Measurements from ENCODE around the gene TTC33.
"Not testable (repeated sequence)": the region's sequence is repeated elsewhere in the genome, so short reads cannot be mapped to it uniquely, and the experiment has no call there.

The TTC33 gene

DNA sequence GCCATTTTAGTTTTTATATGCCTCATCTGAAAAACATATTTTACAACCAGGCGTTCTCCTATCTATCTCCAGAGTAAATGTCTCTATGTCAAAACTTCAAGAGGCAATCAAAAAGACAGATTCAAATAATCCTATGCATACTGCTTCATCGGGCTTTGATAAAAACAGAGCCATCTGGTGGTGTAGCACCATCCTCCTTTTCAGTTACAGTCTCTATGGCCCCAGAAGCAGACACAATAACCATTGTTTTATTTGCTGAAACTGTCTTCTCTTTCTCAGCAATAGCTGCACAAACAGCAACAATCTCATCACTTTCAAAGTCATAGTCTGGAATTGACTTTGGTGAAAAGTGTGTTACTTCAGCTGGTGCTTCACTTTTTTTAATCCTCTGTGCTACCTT is 39.8 kb downstream of the TTC33 start:
- no peak for DNase-seq

DNA sequence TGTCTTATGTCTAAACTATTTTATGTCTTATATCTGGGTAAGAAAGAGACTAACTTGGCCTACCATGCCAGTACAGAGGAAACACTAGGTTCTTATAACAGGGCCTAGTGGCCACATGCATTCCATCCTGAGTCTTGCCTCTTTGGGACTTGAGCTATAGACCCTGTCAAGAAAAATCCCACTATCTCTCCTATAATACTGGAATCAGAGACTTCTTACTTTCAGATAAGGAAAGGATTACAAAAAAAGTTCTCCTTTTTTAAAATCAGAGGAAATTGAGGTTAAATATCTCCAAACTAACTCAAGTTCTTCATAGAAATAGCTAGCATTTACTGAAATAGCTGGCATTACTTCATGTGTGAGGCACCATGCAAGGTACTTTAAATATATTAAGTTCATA is 41.8 kb downstream of the TTC33 start:
- no peak for DNase-seq

DNA sequence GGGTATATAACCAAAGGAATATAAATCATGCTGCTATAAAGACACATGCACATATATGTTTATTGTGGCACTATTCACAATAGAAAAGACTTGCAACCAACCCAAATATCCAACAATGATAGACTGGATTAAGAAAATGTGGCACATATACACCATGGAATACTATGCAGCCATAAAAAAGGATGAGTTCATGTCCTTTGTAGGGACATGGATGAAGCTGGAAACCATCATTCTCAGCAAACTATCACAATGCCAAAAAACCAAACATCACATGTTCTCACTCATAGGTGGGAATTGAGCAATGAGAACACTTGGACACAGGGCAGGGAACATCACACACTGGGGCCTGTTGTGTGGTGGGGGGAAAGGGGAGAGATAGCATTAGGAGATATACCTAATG is 45.2 kb downstream of the TTC33 start:
- DNase-seq, result not testable (repeated sequence)

DNA sequence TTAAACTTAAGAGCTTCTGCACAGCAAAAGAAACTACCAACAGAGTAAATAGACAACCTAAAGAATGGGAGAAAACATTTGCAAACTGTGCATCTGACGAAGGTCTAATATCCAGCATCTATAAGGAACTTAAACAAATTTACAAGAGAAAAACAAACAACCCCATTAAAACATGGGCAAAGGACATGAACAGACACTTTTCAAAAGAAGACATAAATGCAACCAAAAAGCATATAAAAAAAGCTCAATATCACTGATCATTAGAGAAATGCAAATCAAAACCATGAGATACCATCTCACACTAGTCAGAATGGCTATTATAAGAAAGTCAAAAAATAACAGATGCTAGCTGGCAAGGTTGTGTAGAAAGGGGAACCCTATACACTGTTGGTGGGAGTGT is 50.3 kb downstream of the TTC33 start:
- DNase-seq, result not testable (repeated sequence)

DNA sequence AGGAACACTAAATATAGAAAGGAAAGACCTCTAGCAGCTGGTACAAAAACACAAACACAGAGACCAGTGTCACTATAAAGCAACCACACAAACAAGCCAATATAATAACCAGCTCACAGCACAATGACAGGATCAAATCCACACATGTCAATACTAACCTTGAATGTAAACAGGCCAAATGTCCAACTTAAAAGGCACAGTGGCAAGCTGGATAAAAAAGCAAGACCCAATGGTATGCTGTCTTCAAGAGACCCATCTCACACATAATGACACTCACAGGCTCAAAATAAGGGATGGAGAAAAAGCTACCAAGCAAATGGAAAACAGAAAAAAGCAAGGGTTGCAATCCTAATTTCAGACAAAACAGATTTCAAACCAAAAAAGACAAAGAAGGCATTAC is 53.7 kb downstream of the TTC33 start:
- DNase-seq, result not testable (repeated sequence)

DNA sequence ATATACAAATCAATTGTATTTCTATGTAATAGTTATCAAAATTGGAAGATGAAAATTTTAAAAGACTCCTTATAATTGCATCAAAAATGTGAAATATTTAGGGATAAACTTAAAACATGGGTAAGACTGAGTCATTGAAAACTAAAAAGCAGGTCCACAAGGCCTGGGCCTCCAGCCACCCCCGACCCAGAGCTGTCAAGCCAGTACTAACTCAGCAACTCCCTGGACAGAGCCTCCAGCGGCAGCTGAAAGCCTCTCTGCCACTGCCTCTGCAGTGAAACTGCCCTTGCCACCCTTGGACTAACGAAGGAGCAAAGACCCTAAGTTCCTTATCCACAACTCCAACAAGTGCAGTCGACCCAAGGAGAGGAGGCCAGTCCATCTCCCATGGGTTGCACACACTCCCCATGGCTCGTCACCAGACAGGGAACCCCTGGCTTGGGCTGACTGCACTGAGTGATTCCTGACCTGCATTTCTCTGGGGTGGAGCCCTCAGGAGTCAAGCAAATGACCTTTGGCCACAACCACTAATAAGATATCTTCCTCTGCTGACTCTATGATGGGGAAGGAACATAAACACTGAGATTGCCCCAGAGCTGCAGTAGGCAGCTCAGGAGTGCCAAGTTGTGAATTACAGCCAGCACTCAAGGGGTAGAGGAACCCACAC is 55.5 kb downstream of the TTC33 start:
- DNase-seq, result no peak

DNA sequence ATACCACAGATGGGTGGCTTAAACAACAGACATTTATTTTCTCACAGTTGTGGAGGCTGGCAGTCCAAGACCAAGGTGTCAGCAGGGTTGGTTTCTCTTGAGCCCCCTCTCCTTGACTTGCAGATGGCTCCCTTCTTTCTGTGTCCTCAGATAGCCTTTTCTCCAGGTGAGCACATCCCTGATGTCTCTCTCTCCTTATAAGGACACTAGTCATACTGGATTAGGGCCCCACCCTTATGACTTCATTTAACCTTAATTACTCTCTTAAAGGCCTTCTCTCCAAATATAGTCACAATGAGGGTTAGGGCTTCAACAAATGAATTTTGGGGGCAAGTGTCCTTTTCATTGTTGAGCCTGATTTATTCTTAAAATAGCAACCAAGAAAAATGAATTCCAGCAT is 61.3 kb downstream of the TTC33 start:
- DNase-seq, result no peak

DNA sequence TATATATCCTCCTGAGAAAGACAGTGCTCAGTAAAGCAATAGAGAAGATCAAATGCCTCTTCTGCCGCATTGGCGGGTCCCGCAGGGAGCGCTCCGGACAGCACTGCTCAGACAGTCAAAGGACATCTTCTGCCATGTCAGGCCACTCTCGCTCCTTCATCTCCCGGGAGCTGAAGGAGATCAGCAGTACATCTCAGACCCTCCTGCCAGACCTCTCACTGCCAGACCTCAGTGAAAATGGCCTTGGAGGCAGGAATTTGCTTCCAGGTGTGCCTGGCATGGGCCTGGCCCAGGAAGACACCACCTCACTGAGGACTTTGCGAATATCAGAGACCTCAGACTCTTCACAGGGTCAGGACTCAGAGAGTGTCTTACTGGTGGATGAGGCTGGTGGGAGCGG is 63.9 kb downstream of the TTC33 start:
- no peak for DNase-seq

DNA sequence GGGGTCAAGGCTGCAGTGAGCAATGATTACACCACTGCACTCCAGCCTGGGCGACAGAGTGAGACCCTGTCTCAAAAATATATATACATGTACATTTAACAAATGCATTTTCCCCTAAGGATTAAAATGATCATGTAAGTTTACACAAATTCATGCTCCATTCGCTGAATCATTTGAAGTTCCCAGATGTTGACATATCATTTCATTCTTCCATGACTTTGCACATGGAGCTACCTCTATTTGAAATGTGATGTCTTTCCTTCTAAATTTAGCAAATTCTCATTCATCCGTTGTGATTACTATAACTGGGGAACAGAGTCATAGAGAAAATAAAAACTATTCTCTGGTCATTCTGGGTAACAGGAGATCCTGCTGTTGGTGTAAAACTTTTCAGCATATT is 65.5 kb downstream of the TTC33 start:
- no peak for DNase-seq

DNA sequence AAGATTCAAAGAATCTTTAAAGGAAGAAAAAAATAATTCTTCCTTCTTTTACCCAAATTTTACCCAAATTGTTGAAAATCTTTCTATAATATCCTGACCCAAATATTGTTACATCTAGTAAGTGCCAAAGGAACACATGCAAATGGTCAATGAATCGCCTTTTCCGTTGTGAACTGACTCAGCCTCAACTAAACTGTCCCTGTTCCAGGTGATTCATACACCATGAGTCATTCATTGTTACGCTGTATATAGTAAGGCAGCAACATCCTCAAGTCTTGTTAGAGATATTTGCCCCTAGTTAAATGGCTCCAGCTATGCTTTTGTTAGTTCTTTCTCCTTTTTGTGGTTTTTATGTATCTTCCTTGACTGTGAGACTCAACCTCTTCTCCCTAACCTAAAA is 66.3 kb downstream of the TTC33 start:
- no peak for DNase-seq

DNA sequence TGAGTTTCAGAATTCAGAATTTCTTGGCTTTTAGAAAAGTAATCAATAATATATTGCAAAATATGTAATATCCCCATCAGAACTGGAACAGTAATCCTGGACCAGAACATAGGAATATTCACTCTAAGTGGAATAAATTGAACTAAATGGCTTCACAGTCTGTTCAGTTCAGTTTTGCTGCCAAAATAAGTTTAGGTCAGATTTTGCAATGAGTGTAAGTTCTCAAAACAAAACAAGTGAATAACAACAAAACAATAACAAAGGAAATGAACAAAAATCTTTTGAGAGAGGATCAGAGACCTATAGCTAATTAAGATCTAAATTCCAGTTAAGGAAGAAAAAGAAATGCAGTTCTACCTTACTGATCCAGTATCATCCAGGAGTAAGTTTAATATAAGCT is 66.8 kb downstream of the TTC33 start:
- no peak for DNase-seq

DNA sequence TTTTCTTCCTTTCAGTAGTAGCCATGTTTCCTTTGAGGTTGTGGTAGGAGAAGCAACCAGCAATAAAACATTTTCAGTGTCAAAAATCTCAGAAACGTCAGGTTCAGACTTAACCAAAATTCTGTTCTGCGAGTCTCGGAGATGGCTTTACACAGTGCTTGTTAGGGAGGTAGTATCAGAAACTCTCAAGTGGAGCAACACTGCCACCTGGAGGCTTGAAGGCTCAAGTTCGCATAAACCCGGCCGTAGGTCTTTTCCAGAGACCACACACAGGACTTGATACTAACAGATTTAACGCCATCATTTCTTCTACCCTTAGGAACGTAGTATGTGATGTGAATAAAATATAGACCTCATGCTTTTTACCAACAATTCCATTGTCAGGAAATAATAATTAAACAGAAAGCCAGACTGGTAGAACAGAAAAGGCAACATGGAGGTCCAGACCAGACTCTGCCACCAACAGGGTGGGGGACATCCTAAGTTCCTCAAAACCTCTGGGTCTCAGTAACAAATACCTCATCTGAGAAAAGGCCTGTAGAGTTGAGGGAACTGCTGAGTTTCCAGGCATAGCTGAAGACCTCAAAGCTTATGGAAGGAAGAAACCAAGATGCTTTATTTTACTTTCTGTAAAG is 67.5 kb downstream of the TTC33 start:
- DNase-seq, result peak; percentile 89

DNA sequence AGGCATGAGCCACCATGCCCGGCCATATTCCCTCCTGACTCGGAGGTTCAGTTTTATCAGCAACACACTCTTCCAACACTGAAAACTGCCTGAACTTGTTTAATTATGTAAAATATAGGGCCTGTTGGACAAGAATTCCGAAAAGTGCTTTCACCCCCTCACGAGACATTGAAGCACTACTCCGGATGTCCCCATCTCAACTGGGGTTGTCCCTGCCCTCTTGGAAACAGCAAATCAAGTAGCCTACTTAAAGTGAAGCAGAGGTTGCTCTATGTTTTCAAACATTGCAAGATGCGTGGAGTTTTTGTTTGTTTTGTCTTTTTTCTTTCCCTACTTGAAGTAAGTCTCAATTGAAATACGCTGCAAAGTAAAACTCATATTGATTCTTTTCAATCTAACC is 68.4 kb downstream of the TTC33 start:
- no peak for DNase-seq

DNA sequence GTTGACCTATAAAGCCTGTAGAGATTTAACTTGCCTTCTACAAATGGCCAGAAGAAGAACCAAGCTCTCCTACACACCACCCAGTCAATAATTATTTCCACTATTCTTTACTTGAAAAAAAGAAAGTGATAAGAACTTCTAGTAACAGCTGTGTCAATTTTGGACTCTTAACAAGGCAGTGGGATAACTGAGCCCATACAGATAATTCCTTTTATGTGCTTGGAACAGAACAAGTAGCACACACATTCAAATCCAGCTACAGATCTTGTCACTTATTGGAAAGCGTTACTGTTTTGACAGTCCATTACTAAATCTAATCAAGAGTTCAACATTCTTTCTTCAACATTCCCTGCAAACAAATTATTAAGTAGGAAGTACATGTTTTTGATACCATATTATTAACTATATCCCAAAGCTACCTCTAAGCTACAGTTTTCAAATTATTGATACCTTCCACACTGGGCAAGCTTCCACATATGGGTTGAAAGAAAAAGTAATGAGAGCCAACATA is 69.7 kb downstream of the TTC33 start:
- DNase-seq, result no peak

DNA sequence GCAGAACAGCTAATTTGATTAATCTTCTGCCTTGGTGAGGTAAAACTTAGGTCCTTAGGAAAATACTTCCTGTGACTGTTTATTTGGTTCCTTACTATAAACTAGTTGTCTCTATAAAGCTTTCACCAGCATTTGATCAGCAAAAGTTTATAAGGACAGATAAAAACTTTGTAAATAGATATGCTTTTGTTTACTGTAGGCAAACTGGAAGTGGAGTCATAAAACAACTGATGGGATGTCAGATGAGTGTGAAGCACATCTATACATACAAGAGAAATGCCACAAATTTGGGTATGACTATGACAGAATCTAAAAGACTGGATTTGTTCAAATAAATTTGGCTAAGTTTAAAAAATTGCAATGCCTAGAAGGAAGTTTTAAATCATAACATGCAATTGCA is 70.6 kb downstream of the TTC33 start:
- no peak for DNase-seq

DNA sequence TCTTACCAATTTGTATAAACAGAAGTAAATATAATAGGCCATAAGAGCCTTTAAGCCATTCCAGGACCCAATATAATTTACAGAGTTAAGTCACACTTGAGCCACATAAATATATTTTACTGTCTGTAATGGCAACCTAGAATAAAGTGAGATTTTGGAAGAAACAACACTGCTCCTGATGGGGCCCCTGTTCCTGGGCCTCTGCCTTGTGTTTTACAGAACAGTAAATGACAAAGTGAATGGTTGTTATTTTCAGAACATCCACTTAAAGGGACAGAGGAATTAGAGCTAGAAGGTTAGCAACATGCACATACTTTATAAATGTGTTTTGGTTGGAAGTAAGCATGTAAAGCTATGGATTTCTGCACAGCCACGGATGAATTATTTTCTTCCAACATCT is 72.5 kb downstream of the TTC33 start:
- DNase-seq, result no peak

DNA sequence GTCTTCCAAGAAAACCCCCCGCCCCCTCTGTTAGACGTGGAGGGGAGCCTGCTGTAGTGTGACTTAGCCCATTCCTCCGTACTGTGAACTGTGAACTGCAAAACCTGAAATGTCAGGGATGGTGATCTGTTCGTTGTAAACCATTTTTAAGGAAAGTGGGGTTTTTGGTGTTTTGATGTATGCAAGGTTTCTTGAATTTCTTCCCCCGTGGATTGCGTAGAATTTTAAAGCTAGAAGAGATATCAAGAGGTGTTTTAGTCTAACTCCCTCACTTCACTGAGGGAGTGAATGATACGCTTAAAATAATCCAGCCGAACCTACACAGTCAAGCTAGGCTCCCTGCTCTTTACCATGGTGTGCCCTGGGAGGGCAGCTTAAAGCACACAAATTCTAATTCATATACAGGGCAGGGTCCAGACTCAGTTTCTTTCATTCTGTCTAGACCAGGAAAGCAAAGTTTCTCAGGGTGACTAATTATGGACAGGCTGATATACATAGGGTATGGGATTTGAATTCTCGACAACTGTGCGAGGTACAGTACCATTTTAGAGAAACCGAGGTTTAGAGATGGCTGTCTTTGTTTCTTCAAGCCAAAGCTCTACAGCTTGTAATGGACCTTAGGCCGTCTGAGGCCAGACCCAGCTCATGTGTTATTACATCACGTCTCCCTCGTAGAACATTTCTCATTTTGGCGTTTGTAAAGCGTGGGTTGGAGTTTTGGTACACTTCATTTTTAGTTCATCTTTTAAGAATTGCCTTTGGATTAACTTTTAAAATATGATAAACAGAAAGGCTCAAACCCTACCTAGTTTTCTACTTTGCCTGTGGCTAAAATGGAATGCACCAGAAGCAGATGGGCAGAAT is 73.4 kb downstream of the TTC33 start:
- DNase-seq, result no peak

DNA sequence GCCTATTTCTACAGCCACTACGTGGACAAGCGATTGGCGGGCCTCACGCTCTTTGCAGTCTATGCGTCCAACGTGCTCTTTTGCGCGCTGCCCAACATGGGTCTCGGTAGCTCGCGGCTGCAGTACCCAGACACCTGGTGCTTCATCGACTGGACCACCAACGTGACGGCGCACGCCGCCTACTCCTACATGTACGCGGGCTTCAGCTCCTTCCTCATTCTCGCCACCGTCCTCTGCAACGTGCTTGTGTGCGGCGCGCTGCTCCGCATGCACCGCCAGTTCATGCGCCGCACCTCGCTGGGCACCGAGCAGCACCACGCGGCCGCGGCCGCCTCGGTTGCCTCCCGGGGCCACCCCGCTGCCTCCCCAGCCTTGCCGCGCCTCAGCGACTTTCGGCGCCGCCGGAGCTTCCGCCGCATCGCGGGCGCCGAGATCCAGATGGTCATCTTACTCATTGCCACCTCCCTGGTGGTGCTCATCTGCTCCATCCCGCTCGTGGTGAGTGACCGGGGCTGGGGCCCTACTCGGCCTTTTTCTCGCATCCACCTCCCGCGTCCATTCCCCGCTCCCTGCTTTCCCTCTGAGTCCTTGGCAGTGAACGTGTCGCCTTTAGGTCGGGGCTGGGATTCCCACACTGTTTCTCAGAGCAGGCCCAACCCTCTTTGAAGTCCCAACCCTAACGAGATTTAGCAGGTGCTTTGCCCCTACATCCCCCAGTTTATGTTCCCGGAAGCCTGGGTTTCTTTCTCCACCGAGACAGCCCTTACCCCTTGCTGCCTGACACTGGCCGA is 74.2 kb downstream of the TTC33 start:
- DNase-seq, result peak; percentile 64

DNA sequence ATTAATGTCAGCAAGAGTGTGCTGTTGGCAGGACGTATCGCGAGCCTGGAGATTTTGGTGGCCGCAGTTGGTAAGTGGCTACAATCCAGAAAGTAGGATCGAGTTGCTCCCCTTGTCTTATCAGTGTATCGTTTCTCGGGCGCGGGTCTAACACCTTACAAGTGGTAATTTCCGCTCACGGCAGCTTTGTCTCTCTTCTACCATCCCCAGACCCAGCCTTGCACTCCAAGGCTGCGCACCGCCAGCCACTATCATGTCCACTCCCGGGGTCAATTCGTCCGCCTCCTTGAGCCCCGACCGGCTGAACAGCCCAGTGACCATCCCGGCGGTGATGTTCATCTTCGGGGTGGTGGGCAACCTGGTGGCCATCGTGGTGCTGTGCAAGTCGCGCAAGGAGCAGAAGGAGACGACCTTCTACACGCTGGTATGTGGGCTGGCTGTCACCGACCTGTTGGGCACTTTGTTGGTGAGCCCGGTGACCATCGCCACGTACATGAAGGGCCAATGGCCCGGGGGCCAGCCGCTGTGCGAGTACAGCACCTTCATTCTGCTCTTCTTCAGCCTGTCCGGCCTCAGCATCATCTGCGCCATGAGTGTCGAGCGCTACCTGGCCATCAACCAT is 74.9 kb downstream of the TTC33 start:
- DNase-seq, result peak; percentile 70

DNA sequence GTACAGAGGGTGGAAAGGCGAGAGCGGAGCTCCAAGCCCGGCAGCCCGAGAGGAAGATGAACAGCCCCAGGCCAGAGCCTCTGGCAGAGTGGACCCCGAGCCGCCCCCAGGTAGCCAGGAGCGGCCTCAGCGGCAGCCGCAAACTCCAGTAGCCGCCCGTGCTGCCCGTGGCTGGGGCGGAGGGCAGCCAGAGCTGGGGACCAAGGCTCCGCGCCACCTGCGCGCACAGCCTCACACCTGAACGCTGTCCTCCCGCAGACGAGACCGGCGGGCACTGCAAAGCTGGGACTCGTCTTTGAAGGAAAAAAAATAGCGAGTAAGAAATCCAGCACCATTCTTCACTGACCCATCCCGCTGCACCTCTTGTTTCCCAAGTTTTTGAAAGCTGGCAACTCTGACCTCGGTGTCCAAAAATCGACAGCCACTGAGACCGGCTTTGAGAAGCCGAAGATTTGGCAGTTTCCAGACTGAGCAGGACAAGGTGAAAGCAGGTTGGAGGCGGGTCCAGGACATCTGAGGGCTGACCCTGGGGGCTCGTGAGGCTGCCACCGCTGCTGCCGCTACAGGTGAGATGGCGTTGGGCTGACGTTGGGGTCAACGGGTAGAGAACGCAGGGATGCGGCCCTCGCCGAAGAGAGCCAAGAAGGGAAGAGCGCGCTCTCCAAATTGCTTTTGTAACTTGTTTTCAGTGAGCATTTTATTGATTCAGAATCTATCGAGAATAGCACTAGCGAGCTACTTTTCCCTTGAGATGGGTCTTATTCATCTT is 75.7 kb downstream of the TTC33 start, which contains the start of gene PTGER4:
Gene PTGER4 (plus strand): TSS at position 3 of the 769 bp plus-strand sequence. CDS start 1,079 bp downstream, outside the sequence.
- peak; percentile 65 for DNase-seq

DNA sequence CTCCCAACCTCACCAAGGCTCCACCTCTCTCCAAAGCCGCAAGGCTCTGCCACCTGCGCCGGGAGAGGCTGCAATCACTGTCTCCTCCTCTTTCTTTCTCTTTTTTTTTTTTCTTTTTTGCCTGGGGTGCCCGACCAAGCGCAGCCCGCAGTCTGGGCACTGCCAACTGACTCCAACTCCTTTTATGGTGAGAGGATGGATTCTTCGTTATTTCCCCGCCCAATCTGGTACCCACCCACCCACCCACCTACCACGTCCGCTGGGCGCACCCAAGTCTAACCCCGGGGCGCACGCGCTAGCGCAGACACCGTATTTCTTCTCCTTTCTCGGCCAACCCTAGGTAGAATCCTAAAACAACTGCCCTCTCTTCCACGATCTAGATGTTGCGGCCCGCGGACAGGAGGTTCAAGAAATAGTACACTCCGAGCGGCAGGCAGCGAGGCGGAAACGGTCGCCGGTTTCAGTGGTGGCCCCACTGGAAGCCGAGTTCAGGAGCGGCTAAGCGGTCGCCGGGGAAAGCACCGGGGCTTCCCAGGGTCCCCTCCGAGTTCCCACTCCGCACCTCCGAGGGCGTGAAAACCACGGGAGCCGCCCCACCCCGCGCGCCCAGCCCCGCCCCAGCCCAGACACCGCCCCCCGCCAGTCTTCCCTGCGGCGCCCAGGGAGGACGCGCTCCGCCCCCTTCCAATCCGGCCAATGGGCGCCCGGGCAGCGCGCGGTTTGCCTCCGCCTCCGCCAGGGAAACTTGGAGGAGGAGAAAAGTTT is 76.4 kb downstream of the TTC33 start:
- peak; percentile 95 for DNase-seq

Measured in right forelimb (tissue), 1 donor.